HG02610 (cell line): ENCODE measurements around the gene NARS2.
"Not testable (repeated sequence)": the region's sequence is repeated elsewhere in the genome, so short reads cannot be mapped to it uniquely, and the experiment has no call there.

Experiments
- ATAC-seq: cut with Tn5 transposase; IDR thresholded peaks from one replicate; pipeline ENCODE4 v1.9.1; 2021; ENCODE audit warnings: mild to moderate bottlenecking, moderate library complexity; ENCODE audit not compliant: unreplicated experiment

NARS2 gene

DNA sequence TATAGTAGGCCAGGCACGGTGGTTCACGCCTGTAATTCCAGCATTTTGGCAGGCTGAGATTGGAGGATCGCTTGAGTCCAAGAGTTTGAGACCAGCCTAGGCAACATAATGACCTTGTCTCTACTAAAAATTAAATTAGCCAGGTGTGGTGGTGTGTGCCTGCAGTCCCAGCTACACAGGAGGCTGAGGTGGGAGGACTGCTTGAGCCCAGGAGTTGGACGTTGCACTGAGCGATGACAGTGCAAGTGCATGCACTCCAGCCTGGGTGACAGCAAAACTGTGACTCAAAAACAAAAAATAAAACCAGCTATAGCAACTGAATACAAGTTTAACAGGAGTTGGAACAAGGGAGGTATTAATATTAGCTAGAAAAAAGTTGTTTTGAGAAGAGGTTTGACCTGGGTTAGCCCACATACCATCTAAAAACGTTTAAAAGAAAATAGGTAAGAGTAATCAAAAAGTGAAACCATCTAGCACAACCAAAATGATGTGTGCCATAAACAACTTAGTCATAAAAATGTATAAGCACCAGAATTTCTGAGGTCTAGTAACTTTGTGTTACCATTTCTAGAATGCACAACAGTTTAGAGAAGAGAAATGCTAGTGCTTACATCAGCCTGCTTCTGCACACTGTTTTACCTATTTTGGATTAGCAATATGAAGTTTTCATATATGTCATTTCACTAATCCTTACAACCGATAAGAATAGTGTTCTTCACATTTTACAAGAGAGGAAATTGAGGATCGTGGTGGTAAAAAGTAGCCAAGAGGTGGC is 26.5 kb downstream of the NARS2 start:
- ATAC-seq = no peak

DNA sequence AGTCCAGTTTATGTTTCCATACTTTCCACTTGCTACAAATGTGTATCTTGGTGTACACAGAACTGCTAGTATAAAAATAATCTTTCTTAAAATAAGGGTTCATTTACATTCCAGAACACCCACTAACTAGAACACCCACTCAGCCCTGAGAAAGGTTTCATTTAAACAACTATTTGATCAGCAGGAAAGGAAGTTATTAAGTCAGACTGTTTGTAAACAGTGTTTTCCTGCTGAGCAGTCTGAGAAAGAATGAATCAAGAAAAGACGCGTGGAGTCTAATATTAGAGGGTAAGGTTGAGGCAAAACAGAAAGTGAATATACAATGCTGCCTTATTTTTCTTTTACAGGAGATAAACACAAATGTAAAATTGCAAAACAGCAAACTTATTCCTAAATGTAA is 32.7 kb downstream of the NARS2 start:
- no peak for ATAC-seq

DNA sequence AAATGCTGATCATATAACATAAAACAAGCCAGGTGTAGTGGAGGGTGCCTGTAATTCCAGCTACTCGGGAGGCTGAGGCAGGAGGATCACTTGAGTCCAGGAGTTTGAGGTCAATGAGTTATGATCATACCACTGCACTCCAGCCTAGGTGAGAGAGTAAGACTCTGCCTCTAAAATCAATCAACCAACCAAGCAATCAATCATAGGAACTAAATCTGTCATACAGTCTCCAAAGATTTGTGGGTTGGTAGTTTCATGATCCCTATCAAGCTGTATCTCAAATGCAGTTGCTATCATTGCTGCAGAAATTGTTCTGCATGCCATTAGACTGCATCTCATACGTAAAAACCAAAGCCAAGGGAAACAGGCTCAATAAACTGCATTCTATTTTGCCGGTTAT is 33.1 kb downstream of the NARS2 start:
- no peak for ATAC-seq

DNA sequence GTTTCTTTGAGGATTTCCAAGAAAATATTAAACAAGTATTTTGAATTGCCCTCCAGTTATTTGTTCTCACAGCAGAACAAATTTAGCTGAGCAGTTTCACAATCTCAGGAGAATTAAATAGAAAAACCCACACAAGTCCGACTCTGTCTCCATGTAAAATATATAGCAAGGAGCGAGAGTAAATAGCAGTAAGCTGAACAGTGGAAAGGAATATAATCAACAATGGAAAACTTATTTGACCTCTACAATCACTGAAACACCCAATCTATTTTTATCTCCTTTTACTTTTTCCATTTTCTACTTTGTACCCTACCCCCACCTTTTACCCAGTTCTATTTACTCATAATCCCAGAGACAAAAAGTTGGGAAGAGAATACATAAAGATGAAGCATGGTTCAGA is 34.4 kb downstream of the NARS2 start:
- ATAC-seq = no peak

DNA sequence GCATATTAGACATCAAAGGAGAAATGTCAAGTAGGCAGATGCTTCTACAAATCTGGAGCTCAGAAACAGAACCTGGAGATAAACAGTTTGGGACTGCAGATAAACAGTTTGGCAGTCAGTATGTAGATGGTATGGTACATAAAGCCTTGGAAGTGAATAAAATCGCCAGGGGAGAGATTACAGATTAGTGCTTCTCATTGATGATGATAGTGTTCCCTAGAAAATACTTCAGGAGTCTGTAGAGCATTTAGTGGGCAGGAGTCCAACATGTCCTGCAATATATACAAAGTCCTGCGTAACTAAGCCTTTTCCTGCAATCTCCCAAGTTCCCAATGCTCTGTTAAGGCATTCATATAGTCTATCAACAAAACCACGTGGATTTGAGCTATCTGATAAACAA is 35.2 kb downstream of the NARS2 start:
- ATAC-seq = no peak

DNA sequence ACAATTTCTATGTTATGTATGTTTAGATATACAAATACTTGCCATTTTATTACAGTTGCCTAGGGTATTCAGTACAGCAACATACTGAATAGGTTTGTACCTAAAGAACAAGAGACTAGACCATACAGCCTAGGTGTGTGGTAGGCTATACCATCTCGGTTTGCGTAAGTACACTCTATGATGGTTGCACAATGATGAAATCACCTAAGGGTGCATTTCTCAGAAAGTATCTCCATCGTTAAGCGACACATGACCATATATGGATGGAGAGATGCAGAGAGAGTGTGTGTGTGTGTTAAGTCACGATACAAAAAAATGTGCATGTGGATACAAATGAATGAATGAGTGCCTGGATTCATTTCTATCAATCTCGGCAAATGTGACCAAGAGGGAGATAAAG is 37.7 kb downstream of the NARS2 start:
- ATAC-seq = no peak

DNA sequence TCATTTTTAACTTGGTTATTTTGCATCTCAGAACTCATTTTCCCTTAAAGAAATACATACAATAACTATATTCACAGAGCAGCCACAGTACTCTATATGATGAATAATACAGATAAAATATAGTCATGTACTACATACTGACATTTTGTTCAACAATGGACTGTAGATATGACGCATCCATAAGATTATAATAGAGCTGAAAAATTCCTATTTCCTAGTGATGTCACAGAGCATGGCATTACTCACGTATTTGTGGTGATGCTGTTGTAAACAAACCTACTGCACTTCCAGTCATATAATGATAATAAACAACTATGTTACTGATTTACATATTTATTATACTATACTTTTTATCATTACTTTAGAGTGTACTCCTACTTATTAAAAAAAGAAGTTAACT is 38.7 kb downstream of the NARS2 start:
- no peak for ATAC-seq

DNA sequence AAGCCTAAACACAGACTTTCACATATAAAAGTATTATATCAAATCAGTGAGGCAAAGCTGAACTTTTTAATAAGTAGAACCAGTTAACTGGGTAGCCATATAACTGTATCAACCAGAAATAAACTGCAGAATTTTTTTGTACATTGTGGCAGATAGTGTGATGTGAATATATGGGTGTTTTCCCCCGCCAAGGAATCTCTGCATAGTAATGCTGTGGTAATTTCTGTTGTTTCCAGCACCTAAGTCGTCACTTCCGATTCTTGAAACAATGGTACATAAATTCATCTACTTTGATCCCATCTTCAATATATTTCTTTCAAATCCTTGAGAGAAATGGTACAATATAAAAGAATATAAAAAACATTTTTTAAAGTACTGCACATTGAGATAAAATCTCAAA is 39.6 kb downstream of the NARS2 start:
- ATAC-seq = peak; percentile 60

DNA sequence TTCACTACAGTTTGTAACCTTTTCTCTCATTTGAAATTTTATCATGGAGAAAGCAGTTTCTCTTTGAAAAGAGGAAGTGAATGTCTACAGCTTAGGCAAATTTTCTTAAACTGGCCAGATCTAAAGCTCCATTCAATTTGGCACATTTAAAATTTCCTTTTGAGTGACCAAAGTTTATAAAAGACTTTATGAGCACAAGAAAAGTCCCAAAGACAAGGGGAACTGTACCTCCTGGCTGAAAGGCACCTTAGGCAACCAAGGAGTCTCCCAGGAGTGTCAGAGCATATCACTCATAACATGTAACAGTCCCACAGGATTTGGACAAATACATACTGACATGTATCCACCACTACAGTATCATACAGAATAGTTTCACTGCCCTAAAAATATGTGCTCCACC is 41.3 kb downstream of the NARS2 start:
- peak; percentile 67 for ATAC-seq

DNA sequence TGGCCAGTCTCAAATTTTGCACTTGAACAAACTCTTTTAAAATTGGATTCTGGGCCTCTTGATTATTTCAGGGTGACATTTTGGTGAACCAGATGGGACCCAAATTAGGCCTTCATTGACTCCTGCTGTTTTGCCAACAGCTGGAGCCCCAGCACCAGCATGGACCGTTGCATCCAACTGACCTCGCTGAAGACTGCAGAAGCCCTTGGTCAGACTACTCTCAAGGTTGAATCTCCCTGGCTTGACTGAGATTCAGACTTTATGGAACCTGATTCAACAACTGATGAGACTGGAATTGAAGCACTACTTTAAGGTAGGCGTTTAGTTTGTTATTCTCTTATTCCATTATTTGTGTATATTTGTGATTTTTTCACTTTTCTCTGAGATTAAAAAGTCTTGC is 41.7 kb downstream of the NARS2 start:
- peak; percentile 29 for ATAC-seq

DNA sequence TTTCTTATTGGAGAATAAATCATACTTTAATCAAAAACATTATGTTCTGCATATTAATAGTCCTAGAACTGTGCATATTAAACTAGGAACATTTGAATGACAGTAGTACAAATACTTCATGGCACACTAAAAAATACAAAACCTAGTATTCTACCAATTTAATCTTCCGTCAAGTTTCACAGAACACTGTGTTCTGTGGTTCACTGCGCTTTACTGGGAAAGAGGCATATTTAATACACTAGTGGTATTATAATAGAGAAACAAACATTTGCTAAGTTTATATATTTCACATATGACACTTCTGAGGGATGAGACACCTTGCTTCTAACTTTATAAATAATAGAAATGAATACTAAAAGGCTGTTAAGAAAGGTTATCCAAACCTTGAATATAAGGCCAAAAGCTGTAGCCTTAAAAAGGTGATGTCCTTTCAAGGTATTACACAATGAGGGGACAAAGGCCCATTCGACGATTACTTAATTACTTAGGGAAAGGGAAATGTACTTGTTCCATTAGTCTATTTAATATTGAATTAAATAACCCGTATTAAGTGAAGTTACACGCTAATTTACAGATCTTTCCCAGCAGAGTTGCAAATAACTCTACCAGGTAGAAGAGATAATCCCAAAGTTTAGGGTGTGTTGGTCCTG is 48.0 kb downstream of the NARS2 start:
- ATAC-seq = no peak

DNA sequence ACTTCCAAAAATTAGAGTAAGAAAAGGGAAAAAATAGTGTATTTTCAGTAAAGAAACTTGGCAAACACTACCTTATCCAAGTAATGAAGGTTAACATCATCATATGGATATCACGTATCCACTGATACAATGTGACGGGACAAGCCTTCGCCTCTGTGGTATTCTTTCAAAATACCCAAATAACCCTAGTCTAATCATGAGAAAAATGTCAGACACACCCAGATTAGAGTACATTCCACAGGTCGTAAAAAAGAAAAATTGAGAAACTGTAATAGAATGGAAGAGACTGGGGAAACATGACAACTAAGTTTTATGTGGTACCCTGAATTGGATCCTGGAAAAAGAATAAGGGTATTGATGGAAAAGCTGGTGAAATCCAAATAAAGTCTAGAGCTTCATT is 48.9 kb downstream of the NARS2 start:
- no peak for ATAC-seq

DNA sequence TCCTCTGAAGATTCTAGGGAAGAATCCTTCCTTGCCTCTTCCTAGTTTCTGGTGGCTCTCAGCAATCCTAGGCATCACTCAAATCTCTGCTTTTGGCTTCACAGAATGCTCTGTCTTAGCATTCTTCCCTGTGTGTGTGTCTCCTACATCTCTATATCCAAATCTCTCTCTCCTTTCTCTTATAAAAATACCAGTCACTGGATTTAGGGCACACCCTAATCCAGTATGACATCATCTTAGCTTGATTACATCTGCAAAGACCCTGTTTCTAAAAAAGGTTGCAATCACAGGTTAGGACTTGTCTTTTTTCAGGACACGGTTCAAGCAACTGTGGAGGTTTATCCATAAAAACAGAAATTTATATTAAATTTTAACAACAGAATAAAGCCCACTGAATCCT is 54.4 kb downstream of the NARS2 start:
- ATAC-seq = no peak

DNA sequence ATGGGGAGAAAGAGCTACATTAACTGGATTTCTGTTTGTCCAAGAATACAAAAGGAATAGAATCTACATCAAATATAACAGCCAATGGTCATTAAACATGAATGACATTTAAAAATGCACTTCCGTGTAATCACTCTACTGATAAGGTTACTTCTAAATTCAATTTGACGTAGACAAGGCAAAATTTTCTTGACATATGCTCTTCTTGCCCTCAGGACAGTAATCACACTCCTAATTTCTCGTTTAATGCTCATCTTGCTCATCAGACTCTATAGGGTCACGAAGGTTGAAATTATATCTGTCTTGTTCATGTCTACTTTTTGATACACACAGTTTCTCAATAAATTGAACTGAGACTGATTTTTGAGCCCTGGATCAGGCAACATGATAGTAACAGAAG is 58.4 kb downstream of the NARS2 start:
- ATAC-seq = no peak

DNA sequence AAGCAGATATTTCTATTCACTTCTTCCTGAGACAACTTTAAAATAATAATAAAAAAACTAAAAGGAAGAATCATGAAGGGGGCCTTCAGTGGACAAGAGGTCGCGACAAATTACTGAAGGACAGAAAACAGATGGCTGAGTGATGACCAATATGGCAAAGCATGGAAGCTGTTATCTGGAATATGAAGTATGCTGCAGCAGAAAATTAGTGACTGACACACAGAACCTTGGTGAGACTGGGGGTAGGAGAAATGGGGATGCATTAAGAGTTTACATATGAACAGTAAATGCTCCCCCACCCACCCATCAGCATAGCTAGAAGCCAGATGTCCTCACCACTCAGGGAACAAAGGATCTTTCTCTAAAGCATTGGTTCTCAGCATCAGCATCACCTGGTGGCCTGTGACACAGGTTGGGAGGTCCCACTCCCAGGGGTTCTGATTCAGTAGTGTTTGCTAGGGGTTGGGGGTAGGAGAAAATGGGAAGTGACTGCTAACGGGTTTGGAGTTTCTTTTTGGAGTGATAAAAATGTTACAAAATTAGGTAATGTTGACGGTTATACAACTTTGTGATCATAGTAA is 59.7 kb downstream of the NARS2 start:
- no peak for ATAC-seq

DNA sequence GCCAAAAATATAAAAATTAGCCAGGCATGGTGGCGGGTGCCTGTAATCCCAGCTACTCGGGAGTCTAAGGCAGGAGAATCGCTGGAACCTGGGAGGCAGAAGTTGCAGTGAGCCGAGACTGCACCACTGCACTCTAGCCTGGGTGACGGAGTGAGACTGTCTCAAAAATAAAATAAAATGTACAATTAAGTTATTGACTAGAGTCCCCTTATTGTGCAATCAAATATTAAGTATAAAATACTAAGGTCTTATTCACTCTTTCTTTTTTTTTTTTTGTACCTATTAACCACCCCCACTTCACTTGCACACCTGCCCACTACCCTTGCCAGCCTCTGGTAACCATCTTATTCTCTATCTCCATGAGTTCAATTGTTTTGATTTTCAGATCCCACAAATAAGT is 61.6 kb downstream of the NARS2 start:
- not testable (repeated sequence) for ATAC-seq

DNA sequence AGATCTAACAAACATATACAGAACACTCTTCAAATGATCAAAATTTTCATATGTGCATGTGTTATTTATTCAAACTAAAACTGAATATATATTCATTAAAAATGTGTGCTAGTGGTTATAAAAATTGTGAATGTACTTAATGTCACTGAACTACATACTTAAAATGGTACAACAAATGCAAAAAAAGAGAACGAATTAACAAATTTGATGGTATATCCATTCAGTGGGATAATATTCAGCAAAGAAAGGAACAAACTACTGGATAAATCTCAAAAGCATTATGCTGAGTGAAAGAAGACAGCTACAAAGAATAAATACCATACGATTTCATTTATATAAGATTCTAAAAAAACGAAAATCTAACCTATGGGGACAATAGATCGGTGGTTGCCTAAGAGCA is 64.1 kb downstream of the NARS2 start:
- ATAC-seq = no peak

DNA sequence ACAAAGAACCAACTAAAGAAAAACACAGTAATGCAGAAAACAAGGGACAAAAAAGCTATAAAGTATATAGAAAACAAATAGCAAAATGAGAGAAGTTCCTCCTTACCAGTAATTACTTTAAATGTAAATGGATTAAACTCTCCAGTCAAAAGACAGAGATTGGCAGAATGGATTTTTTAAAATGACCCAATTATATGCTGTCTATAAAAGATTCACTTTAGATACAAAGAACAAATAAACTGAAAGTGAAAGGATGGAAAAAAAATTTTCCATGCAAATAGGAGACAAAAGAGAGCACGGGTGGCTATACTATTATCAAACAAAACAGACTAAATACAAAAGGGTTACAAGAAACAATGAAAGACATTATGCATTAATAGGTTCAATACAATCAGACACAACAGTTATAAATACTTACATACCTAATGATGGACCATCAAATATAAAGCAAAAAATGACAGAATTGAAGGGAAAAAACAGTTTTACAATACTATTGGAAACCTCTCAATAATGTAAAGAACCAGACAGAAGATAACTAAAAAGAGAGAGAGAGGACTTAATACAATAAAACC is 64.6 kb downstream of the NARS2 start:
- ATAC-seq = no peak

DNA sequence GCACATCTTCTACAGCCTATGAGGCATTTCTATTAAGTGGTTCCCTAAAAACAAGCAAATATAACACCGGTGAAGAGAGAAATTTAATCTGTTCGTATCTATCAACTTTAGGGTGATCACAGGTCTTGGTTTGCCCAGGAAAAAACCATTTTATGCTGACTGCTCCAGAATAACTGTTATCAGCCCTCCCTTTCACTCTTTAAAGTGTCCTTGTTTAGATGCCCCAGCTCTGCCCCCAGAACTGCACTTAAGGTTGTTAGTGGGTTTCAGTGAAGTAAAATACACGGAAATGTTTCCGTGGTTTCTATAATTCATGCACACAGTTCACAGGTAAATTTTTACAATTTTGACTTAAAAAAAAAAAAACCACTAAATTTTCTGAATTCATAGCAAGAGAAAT is 70.0 kb downstream of the NARS2 start:
- no peak for ATAC-seq

DNA sequence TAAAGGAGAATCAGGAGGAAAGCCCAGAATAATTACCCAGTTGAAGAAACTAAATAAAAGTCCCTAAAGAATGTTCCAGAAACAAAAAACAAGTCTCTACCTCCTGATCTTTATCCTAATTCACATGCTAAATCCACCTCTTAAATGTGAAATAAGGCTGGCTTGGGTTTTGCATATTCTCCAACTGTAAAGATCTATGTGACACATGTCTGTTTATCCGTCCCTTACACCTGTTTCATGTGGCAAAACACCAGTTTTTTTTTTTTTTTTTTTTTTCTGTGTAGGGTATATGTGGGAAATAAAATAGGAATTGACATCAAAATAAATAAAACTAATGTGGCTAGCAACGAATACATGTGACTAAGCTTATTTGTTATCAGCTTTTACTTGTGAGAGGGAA is 70.5 kb downstream of the NARS2 start:
- no peak for ATAC-seq

DNA sequence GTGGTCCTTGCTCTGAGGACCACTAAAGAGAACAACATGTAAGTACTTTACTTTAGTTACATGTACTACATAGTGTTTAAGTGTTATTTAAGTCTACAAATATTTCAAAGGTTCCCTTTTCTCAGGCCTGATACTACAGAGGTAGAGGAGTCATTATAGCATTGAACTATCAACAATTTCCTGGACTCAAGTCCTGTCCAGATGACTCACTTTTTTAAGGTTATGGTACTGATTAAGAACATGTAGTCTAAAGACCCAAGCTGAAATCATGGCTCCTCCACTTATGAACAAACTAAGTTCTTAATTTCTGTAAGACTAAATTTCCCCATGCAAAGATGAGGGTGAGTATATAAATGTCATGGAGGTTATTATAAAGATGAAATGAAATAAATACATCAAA is 74.7 kb downstream of the NARS2 start:
- ATAC-seq = no peak

DNA sequence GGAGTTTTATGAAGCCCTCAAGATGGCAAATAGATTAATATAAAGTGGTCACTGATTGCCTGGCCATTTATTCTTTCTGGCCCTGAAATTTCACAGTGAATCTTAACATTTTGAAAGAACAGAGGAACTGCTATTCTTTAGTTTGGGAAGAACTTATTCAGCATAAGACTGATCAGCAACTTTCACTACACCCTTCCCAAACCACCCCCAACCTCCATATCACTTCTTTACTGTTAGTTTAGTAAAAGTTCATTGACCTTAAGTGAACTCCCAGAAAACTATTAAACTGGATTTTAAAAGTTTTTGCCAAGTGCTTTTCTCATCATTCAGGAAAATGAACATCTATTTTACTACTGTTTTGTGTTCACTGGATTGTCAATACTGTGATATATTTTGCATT is 77.4 kb downstream of the NARS2 start:
- ATAC-seq = no peak
